ENCODE data around the gene PTPRT. TPM values are rescaled to one million over a fixed set of nuclear protein-coding genes. Genes with fewer than 3 reads are reported as not detected.

Gene PTPRT
- total RNA-seq, result not detected in 2 replicates

DNA sequence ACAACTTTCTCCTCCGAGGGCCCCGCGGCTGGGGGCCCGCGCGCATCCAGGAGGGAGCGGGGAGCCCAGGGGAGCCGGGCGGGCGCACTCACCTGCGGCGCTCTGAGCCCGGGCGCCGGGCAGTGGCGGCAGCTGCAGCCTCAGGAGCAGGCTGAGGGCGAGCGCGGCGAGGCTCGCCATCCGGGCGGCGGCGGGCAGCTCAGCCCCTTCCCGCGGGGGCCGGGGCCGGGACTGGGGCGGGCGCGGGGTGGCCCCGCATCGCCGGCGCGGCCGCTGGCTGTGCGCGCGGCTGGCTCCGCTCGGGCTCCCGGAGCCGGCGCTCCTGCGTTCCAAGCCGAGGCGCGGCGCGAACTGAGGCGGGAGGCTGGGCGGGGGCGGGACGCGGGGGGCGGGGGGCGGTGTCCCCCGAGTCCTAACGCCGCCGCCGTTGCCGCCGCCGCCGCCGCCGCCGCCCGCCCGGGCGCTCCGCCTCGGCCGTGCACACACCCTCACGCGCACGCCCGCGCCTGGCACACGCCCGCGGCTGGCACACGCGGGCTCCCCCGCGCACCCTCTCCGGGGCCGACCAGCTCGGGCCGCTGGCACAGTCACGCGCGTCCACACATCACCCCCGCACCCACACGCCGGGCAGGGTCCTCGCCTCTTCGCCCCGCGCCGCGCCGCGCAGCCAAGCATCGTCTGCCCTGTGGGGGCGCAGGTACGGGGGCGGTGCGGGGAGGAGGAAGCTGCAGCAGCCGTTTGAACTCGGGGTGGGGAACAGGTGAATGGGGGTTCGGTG lies at the start of gene PTPRT:
PTPRT (minus strand) TSS at position 353 of the 778 bp plus-strand sequence; CDS start at position 180, 173 bp downstream.

Measured in epithelial cell of umbilical artery (primary cell).